LNCAP (cell line): ENCODE data around the gene COL19A1.

Experiments used
- CTCF ChIP-seq: fragments of 450-650 bp; IDR thresholded peaks from 2 replicates; pipeline ENCODE4 v1.5.1; 2017; ENCODE audit warnings: mild to moderate bottlenecking

COL19A1 gene

GRCh38 chr6:69974193-69974592 is 107.8 kb downstream of the COL19A1 start:
- no peak for TF ChIP-seq CTCF

- TF ChIP-seq CTCF, result no peak
Measured at GRCh38 chr6:69976591-69977090, 110.3 kb downstream of the COL19A1 start.

GRCh38 chr6:69980624-69981023 is 114.3 kb downstream of the COL19A1 start:
- TF ChIP-seq CTCF, result no peak

GRCh38 chr6:69984506-69984905 is 118.2 kb downstream of the COL19A1 start:
- TF ChIP-seq CTCF, result no peak

- no peak for TF ChIP-seq CTCF
Measured at GRCh38 chr6:69985180-69985579, 118.8 kb downstream of the COL19A1 start.

GRCh38 chr6:69987550-69987949 is 121.2 kb downstream of the COL19A1 start:
- no peak for TF ChIP-seq CTCF

- TF ChIP-seq CTCF, result no peak
Measured at GRCh38 chr6:69988458-69989126, 122.2 kb downstream of the COL19A1 start.

GRCh38 chr6:69994251-69994650 is 127.9 kb downstream of the COL19A1 start:
- TF ChIP-seq CTCF, result no peak
